ENCODE results near the gene CFAP221. TPM values are rescaled to one million over a fixed set of nuclear protein-coding genes. Genes with fewer than 3 reads are reported as not detected.

The CFAP221 gene
- total RNA-seq, 4 donors from 2014 or later, result 0.38 TPM; not detected in 3

DNA sequence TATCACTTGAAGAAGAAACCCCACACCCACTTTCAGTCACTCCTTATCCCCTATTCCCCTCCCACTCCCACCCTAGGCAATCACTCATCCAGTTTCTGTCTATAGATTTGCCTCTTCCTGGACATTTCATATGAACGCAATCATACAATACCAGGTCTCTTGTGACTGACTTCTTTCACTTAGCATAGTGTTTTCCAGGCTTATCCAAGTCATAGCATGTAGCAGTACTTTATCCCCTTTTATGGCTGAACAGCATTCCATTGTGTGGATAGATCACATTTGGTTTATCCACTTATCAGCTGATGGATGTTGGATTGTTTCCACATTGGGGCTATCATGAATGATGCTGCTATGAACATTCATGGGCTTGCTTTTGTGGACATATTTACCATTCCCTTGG, 6.6 kb downstream of the CFAP221 start:
- intact Hi-C loops (cut with DNase I), result no loop called here
- H3K4me3 ChIP-seq, result no peak overlapping the region
- peaks cover 0 to 20% (median 0%) of the 10 kb centered on the region in 4 donors for H3K27me3 ChIP-seq
- no peaks in the 10 kb centered on the region for H3K36me3 ChIP-seq
- no peak overlapping the region for H3K27ac ChIP-seq
- no peaks in the 10 kb centered on the region for H3K9me3 ChIP-seq
- no peak for DNase-seq
- no peak for TF ChIP-seq POLR2A (IDR thresholded peaks at IDR 0.05)
- TF ChIP-seq, protein P1, sequence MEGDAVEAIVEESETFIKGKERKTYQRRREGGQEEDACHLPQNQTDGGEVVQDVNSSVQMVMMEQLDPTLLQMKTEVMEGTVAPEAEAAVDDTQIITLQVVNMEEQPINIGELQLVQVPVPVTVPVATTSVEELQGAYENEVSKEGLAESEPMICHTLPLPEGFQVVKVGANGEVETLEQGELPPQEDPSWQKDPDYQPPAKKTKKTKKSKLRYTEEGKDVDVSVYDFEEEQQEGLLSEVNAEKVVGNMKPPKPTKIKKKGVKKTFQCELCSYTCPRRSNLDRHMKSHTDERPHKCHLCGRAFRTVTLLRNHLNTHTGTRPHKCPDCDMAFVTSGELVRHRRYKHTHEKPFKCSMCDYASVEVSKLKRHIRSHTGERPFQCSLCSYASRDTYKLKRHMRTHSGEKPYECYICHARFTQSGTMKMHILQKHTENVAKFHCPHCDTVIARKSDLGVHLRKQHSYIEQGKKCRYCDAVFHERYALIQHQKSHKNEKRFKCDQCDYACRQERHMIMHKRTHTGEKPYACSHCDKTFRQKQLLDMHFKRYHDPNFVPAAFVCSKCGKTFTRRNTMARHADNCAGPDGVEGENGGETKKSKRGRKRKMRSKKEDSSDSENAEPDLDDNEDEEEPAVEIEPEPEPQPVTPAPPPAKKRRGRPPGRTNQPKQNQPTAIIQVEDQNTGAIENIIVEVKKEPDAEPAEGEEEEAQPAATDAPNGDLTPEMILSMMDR (IDR thresholded peaks at IDR 0.05), result no peak
- peaks cover 0 to 4% (median 0%) of the 10 kb centered on the region in 3 donors for H3K4me1 ChIP-seq
- 76 to 88% methylated on average over 1 of the region's 1 CpG for WGBS, 2 donors

DNA sequence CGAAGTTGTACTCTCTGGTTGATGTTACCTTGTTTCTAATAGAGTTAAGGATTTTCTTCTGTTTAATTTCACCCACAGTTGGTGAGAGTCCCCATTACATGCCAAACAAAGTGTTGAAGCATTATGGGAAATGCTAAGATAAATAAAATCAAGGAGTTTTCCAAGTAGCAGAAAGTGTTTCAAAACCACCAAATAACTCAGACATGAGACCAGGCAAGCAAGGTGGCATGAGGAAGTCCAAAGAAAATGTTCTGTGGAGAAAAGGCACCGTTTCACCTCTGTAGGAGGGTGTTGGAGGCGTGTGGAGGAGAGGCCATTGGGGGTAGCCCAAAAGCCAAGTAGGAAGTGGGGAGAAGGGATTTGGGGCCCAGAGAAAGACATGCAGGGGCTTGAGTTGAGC, 8.7 kb downstream of the CFAP221 start:
- TF ChIP-seq POLR2A (IDR thresholded peaks at IDR 0.05), result no peak
- TF ChIP-seq, protein P1 (IDR thresholded peaks at IDR 0.05), result no peak
- WGBS, 2 donors, result 61 to 74% methylated on average over 3 of the region's 3 CpGs
- peaks cover 0 to 4% (median 0%) of the 10 kb centered on the region in 3 donors for H3K4me1 ChIP-seq
- no peak overlapping the region for H3K4me3 ChIP-seq
- H3K27ac ChIP-seq, result no peak overlapping the region
- intact Hi-C loops (cut with DNase I), result no loop called here
- no peak for DNase-seq
- H3K9me3 ChIP-seq, result no peaks in the 10 kb centered on the region
- no peaks in the 10 kb centered on the region for H3K36me3 ChIP-seq
- H3K27me3 ChIP-seq, result peaks cover 0 to 5% (median 0%) of the 10 kb centered on the region in 4 donors

DNA sequence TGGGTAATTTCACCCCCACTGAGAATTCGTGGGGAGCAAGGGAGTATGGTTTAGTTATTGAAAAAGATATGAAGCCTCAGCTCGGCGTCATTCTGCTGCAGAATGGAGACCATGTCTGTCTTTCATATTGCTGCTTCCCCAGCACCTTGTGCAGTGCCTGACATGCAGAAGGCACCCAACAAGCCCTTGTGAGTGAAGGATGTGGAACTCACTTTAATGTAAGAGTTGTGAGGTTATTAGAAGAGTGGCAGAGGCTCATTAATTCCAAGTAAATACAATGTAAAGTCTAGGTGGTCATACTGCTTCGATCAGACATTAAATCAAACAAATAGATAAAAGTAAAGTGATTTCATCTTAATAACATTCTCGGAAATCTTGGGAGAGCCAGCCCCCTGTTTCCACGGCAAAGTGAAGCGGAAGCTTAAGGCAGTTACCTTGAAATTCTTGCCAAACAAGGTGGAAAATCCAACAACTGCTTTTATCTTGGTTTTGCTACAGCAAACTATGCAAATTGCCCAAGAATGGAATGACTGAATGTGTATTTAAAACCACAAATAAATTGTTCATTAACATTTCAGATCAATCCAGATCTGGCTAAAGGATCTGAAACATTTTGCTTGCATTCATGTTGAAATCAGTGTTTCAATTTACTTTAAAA, 9.6 kb downstream of the CFAP221 start:
- peaks cover 0 to 5% (median 0%) of the 10 kb centered on the region in 4 donors for H3K27me3 ChIP-seq
- H3K4me3 ChIP-seq, result no peak overlapping the region
- peaks cover 0 to 4% (median 0%) of the 10 kb centered on the region in 3 donors for H3K4me1 ChIP-seq
- 53 to 72% methylated on average over 6 to 7 of the region's 7 CpGs for WGBS, 2 donors
- H3K27ac ChIP-seq, result no peak overlapping the region
- intact Hi-C loops (cut with DNase I), result no loop called here
- TF ChIP-seq POLR2A (IDR thresholded peaks at IDR 0.05), result no peak
- TF ChIP-seq, protein P1 (IDR thresholded peaks at IDR 0.05), result no peak
- no peaks in the 10 kb centered on the region for H3K9me3 ChIP-seq
- no peaks in the 10 kb centered on the region for H3K36me3 ChIP-seq
- DNase-seq, result no peak

DNA sequence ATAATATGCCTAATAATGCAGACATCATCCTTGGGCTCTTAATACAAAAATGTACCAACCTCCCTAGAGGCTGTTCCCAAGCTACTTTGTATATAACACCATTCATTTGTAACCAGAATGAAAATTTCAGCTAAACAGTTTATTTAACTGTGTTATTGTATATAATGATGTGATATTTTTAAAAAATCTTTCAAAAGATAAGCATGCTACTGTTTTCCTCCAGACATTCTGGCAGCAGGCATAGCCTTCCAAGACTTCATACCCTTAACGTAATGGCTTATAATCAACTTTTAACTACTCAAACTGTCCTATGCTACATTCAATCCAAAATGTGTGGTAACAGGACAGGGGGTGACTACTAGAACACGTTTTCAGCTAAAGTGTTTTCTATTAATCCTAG, 21.2 kb downstream of the CFAP221 start:
- TF ChIP-seq, protein P1 (IDR thresholded peaks at IDR 0.05), result no peak
- no peak for TF ChIP-seq POLR2A (IDR thresholded peaks at IDR 0.05)
- 52 to 63% methylated on average over 2 of the region's 2 CpGs for WGBS, 2 donors
- intact Hi-C loops (cut with DNase I), result no loop called here

DNA sequence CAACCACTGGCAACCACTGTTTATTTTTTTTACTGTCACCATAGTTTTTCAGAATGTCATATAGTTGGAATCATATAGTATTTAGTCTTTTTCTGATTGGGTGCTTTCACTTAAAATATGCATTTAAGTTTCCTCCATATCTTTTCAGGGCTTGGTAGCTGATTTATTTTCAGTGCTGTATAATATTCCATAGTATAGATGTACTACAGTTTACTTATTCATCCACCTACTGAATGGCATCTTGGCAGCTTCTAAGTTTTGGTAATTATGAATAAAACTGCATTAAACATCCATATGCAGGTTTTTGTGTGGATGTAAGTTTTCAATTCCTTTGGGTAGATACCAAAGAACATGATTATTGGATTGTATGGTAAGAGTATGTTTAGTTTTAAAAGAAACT, 23.0 kb downstream of the CFAP221 start:
- Histone ChIP-seq H3K27ac (no peak overlapping the region), H3K36me3 (no peaks in the 10 kb centered on the region), H3K4me1 (no peaks in the 10 kb centered on the region), H3K4me3 (no peak overlapping the region), H3K9me3 (no peaks in the 10 kb centered on the region), H3K27me3 (no peaks in the 10 kb centered on the region)
- intact Hi-C loops (cut with DNase I), result no loop called here
- TF ChIP-seq POLR2A (IDR thresholded peaks at IDR 0.05), result no peak
- TF ChIP-seq, protein P1 (IDR thresholded peaks at IDR 0.05), result no peak
- DNase-seq, result no peak

More for the DNA sequence above, 21.2 kb downstream of the CFAP221 start:
- H3K36me3 ChIP-seq, result no peaks in the 10 kb centered on the region
- no peak for DNase-seq
- H3K9me3 ChIP-seq, result no peaks in the 10 kb centered on the region
- H3K4me1 ChIP-seq, result no peaks in the 10 kb centered on the region
- H3K27ac ChIP-seq, result no peak overlapping the region
- no peaks in the 10 kb centered on the region for H3K27me3 ChIP-seq
- no peak overlapping the region for H3K4me3 ChIP-seq
